GM19043 (cell line): ENCODE results near the gene SH3BP1.

Source experiments
- ATAC-seq: cut with Tn5 transposase; IDR thresholded peaks from one replicate; pipeline ENCODE4 v1.9.1; 2021; ENCODE audit warnings: low read depth; ENCODE audit not compliant: unreplicated experiment

The SH3BP1 gene

GRCh38 chr22:37616201-37617083 is 23.0 kb upstream of the SH3BP1 start:
- ATAC-seq, result no peak

DNA sequence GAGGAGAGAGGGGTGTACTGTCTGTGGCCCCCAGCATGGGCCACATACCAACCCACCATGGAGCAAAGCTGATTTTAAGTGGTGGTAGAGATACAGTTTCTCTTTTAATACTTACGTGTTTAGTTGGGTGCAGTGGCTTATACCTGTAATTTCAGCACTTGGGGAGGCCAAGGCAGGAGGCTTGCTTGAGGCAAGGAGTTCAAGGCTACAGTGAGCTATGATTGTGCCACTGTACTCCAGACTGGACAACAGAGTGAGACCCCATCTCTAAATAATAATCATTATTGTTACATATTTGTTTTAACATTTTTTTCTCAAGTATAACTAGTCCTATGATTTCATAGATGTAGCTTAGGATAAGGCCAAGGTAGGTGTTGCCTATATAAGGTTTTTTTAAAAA is 22.0 kb upstream of the SH3BP1 start:
- ATAC-seq, result no peak

DNA sequence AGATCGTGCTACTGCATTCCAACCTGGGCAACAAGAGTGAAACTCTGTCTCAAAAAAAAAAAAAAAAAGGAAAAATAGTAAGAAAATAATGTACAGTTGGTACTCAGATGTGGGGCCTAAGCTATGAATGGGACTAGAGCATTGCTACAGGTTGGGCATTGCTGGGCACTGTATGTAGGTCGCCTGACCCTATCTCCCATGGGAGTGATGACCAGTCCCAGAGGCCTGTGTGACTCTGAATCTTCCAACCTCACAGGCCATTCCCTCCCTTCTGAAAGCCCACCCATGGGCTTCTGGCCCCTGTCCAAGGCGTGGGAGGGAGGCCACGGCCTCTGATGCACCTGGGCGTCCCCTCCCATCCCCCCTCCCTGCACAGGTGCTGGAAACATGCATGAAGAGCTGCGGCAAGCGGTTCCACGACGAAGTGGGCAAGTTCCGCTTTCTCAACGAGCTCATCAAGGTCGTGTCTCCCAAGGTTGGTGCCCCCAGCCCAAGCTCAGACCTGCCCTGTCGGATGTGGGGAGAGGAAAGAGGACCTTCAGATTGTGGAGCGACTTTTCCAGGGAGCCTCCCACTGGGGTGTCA is 21.3 kb upstream of the SH3BP1 start:
- ATAC-seq, result no peak

GRCh38 chr22:37618674-37619073 is 20.8 kb upstream of the SH3BP1 start:
- no peak for ATAC-seq

DNA sequence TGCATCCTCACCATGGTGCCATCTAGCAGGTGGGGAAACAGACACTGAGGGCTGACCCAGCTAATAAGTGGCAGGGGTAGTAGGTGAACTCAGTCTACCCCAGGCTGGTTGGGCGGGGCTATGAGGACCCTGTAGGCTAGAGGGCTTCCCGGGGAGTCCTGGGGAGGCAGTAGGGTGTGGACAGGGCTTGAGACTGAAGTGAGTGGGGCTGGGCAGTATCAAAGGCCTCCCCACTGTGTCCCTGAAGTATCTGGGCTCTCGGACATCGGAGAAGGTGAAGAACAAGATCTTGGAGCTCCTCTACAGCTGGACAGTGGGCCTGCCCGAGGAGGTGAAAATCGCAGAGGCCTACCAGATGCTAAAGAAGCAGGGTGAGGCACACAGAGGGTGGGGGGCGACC is 19.5 kb upstream of the SH3BP1 start:
- ATAC-seq, result no peak

DNA sequence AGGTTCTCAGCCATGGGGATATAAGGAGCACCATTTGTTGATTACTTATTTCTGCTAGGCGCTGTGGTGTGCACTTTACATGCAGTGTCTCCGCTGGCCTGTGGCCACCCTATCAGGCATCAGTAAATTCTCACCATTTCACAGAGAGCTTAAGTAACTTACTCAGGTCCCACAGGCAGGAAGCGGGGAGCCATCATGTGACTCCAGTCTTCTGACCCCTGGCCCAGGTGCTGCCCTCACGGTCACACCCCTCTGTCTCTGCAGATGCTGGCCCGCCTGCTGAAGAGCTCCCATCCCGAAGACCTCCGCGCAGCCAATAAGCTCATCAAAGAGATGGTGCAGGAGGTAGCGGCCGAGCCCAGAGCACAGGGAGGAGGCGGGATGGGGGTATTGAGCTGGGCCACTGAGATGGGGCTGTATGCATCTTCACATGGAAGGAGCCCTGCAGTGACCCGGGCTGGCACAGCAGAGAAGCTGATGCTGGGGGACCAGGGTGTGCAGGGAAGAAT is 18.1 kb upstream of the SH3BP1 start:
- no peak for ATAC-seq

GRCh38 chr22:37623075-37624016 is 16.1 kb upstream of the SH3BP1 start:
- ATAC-seq, result no peak

DNA sequence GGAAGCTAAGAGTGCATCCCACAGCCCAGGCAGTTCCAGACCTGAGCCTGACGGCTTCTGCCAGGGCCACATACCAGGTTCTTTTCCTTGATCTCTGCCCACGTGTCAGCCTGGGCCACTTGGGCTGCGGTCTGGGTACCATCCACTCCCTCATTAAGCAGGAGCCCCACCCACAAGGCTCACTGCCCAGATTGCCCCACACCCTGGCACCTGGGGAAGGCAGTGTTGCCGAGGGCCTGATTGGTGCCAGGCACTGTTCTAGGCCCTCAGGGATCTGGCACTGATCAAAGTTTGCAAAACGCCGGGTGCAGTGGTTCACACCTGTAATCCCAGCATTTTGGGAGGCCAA is 15.5 kb upstream of the SH3BP1 start:
- no peak for ATAC-seq

DNA sequence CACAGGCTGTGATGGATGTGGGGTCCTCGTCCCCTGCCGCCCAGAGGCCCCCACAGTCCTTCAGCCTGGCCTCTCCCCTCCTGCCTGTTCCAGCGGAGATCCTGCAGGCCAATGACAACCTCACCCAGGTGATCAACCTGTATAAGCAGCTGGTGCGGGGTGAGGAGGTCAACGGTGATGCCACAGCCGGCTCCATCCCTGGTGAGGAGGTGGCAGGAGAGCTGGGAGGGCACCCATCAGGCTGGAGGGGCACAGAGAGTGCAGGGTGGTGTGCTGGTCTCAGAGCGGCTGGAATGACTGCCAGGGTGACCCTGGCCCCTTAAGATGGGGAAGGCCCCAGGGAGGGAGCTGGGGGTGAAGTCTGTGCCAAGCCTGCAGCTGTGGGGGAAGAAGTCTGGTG is 14.6 kb upstream of the SH3BP1 start:
- no peak for ATAC-seq

- ATAC-seq, result no peak
These were observed 13.7 kb upstream of the SH3BP1 start for GRCh38 chr22:37625737-37626136.

DNA sequence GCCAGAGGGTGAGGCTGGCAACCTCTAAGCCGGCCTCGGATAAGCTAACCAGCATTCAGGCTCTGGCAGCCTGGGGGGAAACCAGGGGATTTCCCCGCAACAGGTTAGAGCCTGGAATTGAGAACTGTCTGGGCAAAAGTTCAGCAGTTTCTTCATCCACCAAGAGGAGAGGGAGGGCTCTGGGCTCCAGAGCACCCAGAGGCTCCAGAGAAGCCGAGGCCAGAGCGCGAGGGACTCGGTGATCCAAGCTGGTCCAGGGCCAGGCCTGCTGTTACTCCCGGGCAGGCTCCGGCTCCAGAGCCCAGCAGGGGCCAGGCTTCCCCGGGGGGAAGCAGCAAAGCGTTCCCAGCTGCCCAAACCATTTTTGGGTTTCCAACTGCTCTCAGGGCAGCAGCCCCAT is 13.3 kb upstream of the SH3BP1 start:
- no peak for ATAC-seq

GRCh38 chr22:37626556-37627075 is 12.9 kb upstream of the SH3BP1 start:
- ATAC-seq, result no peak

- ATAC-seq, result no peak
These were observed 12.3 kb upstream of the SH3BP1 start for GRCh38 chr22:37627121-37627520.

- ATAC-seq, result no peak
These were observed 11.9 kb upstream of the SH3BP1 start for GRCh38 chr22:37627545-37627944.

GRCh38 chr22:37628830-37629229 is 10.6 kb upstream of the SH3BP1 start:
- ATAC-seq, result no peak

- no peak for ATAC-seq
These were observed 9.5 kb upstream of the SH3BP1 start for GRCh38 chr22:37629928-37630327.

DNA sequence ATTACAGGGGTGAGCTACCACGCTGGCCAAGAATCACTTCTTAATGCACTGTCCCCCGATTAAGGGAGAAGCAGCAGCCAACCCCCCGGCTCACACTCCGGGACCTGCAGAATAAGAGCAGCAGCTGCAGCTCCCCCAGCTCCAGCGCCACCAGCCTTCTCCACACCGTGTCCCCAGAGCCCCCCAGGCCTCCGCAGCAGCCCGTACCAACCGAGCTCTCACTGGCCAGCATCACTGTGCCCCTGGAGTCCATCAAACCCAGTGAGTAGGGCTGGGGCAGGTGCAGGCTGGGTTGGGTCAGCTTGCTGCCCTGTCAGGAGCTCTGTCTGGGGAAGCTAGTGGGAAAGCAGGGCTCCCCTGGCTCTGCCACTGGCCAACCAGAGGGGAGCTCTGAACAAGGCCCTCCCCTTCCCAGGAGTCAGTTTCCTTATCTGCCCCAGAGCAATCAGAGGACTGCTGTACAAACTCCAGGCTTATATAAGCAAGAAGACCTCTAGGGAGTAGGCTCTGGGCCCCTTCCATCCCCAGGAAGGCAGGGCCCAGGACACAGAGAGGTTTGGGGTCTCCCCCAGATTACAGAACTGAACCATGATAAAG is 8.5 kb upstream of the SH3BP1 start:
- no peak for ATAC-seq

- no peak for ATAC-seq
These were observed 7.9 kb upstream of the SH3BP1 start for GRCh38 chr22:37631448-37632173.

DNA sequence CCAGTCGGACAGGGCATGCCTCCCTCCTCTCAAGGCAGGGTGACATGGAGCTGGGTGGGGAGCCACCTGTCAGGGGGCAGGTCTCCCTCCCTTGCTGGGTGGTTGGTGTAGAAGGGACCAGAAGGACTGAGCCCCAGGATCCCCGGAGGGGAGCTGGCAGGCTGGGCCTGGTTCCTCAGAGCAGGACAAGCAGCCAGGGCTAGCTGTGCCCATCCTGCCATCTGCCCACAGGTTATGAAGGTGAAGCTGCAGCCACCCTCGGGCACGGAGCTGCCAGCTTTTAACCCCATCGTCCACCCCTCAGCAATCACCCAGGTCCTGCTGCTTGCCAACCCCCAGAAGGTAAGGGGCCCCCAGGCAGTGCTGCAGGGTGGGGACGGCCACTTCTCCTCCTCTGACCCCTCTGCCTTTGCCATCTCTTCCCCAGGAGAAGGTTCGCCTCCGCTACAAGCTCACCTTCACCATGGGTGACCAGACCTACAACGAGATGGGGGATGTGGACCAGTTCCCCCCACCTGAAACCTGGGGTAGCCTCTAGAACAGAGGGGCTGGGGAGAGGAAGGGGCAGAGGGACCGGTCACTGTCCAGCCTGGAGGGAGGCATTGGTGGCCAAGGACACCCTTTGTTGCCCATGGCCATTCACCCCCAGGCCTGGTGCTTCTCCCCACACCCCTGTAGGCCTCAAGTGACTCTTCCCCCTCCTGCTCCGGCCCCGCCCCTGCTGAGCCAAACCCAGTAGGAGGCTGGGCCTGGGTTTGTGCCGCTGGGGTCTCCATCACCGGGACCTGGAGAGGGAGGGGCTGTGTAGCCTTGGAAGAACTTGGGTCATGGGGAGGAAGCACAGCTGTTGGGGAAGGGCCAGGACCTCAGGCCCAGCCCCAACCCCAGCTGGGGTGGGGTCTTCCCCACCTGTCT is 7.0 kb upstream of the SH3BP1 start:
- ATAC-seq, result no peak
